ENCODE data around the gene WWC2. TPM values are rescaled to one million over a fixed set of nuclear protein-coding genes. Genes with fewer than 3 reads are reported as not detected.

Gene WWC2
- total RNA-seq, 2 donors from 2014 or later = 5.8 to 6.3 TPM

DNA sequence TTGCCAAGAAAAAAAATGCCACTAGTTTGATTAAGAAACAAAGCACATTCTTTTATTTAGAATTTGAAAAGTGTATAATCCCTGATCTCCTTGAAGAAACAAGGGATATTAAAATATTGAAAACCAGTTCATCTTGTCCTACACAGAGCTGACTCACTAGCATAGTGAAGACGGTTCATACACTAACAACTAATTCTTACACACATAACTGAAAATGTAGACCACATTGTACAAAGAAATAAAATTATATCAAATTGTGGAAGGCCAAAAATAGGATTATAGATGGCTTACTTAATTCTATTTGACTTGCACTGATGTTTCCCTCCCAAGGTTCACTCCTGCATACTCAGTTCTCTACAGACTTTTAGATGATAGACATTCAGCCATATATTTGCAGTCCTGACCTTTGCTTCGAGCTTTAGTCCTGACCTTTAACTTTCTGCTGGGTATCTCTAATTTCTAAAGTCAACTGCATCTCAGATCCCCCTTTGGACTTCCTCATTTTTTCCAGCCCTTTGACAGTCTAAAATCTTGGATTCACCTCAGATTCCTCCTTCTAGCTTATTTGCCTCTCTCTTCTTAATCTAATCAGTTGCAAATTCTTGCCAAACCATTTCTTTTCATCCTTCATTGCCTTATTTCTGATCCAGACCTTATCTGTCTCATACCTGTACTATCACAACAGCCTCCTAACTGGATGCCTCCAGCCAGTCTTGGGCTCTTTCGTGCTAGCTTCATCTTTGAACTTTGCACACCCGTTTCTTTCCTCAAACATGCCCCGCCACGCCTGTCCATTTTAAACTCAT, 4.5 kb upstream of the WWC2 start:
- H3K27ac Mint-ChIP-seq = no peak overlapping the region
- H3K36me3 Mint-ChIP-seq (ENCODE audit: low read depth) = no peaks in the 10 kb centered on the region
- no peak for ATAC-seq

DNA sequence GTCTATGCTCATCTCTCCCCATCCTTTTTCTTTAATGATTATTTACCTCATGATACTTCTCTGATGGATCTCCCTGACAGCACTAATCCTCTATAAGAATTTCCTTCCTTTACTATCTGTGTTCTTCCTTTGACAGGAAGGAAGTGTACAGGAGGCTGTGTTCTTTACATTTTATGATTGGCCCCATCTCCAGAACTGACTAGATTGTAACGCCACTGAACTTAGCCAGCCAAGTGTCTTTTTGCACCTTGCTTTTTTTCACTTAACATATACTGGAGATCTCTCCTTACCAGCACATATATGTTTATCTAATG, 3.9 kb upstream of the WWC2 start:
- ATAC-seq = no peak
- H3K27ac Mint-ChIP-seq = no peak overlapping the region
- H3K36me3 Mint-ChIP-seq (ENCODE audit: low read depth) = no peaks in the 10 kb centered on the region
- DNase-seq = no peak
- peak overlapping the region; percentile 0 for H3K4me3 Mint-ChIP-seq
- peaks cover 6% of the 10 kb centered on the region for H3K27me3 Mint-ChIP-seq
- H3K4me1 Mint-ChIP-seq = peaks cover 12% of the 10 kb centered on the region
- H3K9me3 ChIP-seq (ENCODE audit: control insufficient read depth, low read length, poor library complexity, severe bottlenecking) = no peaks in the 10 kb centered on the region

More for the DNA sequence above, 4.5 kb upstream of the WWC2 start:
- DNase-seq = no peak
- peaks cover 12% of the 10 kb centered on the region for H3K4me1 Mint-ChIP-seq
- peak overlapping the region; percentile 0 for H3K4me3 Mint-ChIP-seq
- H3K9me3 ChIP-seq (ENCODE audit: control insufficient read depth, low read length, poor library complexity, severe bottlenecking) = no peaks in the 10 kb centered on the region
- H3K27me3 Mint-ChIP-seq = peaks cover 6% of the 10 kb centered on the region

GRCh38 chr4:183096276-183096965, 2.6 kb upstream of the WWC2 start:
- H3K27ac Mint-ChIP-seq = peak overlapping the region; percentile 2
- H3K36me3 Mint-ChIP-seq (ENCODE audit: low read depth) = no peaks in the 10 kb centered on the region
- no peak for ATAC-seq
- DNase-seq = no peak
- peak overlapping the region; percentile 82 for H3K4me3 Mint-ChIP-seq
- H3K9me3 ChIP-seq (ENCODE audit: control insufficient read depth, low read length, poor library complexity, severe bottlenecking) = no peaks in the 10 kb centered on the region
- H3K4me1 Mint-ChIP-seq = peaks cover 12% of the 10 kb centered on the region
- peaks cover 6% of the 10 kb centered on the region for H3K27me3 Mint-ChIP-seq

DNA sequence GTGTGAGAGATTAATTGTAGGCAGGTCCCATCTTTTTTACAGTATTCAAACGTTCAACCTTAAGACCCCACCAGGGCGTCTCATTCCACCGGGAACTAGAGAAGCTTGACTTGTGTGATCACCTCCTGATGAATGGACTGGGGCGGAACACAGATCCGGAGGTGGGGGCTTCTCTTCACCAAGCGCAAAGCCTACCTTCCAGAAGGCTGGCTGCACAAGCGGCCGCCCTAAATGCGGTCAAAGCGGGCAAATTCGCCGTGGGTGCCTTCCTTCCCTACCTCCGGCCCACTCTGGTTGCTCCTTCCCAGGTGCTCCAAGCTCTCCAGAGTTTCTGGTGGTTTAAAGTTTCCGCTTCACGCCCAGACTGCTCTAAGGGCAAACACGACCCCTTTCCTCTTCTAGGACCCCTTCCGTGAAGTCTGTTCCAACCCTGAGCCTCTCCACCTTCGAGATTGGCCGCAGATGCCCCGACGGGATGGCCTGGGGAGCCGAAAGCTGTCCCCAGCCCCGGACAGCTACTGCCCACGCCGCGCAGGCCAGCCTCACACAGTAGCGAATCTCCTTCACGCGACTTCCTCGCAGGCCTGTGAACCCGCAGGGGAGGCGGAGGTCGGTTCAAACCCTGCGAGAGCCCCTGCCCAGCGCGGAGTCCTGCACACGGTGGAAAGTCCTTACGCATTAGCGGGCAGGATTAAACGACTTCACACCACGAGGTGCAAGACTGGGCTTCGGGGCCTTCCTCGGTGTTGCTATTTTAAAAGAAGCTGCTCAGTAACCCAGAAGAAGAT, 1.6 kb upstream of the WWC2 start:
- no peaks in the 10 kb centered on the region for H3K36me3 Mint-ChIP-seq (ENCODE audit: low read depth)
- ATAC-seq (peak; percentile 7), DNase-seq (peak in 1 of 3 donors; percentile 8)
- peak overlapping the region; percentile 80 for H3K27ac Mint-ChIP-seq
- H3K4me1 Mint-ChIP-seq = peaks cover 12% of the 10 kb centered on the region
- H3K9me3 ChIP-seq (ENCODE audit: control insufficient read depth, low read length, poor library complexity, severe bottlenecking) = no peaks in the 10 kb centered on the region
- H3K4me3 Mint-ChIP-seq = peak overlapping the region; percentile 82
- H3K27me3 Mint-ChIP-seq = peaks cover 6% of the 10 kb centered on the region

GRCh38 chr4:183098019-183098722, 886 bp upstream of the WWC2 start:
- Mint-ChIP-seq H3K4me1 (peaks cover 12% of the 10 kb centered on the region), H3K4me3 (peak overlapping the region; percentile 82), H3K36me3 (ENCODE audit: low read depth) (no peaks in the 10 kb centered on the region), H3K27ac (peak overlapping the region; percentile 80), H3K27me3 (peaks cover 6% of the 10 kb centered on the region)
- ATAC-seq = peak; percentile 18
- peak in 2 of 3 donors; percentile 5 to 17 for DNase-seq
- H3K9me3 ChIP-seq (ENCODE audit: control insufficient read depth, low read length, poor library complexity, severe bottlenecking) = no peaks in the 10 kb centered on the region

- H3K9me3 ChIP-seq (ENCODE audit: control insufficient read depth, low read length, poor library complexity, severe bottlenecking) = no peaks in the 10 kb centered on the region
- DNase-seq (no peak), ATAC-seq (no peak)
- Mint-ChIP-seq H3K27me3 (peaks cover 6% of the 10 kb centered on the region), H3K27ac (no peak overlapping the region), H3K4me1 (peaks cover 12% of the 10 kb centered on the region), H3K4me3 (peak overlapping the region; percentile 82), H3K36me3 (ENCODE audit: low read depth) (no peaks in the 10 kb centered on the region)
Measured at GRCh38 chr4:183099537-183100297, 660 bp downstream of the WWC2 start.

DNA sequence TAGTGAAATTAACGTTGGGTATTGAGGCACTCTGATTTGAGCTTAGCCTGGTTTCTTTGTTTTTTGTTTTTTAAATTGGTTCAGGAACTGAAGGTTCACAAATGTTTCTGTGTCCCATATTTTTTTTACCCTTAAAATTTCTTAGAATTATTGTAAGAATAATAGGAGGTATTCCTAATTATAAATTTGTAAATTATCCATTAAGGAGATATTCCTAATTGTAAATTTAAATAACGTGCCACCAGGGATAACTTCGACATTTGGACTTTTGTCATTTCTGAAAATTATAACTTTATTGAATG, 1.2 kb downstream of the WWC2 start:
- no peak overlapping the region for H3K27ac Mint-ChIP-seq
- no peaks in the 10 kb centered on the region for H3K9me3 ChIP-seq (ENCODE audit: control insufficient read depth, low read length, poor library complexity, severe bottlenecking)
- H3K4me3 Mint-ChIP-seq = peak overlapping the region; percentile 64
- no peaks in the 10 kb centered on the region for H3K36me3 Mint-ChIP-seq (ENCODE audit: low read depth)
- peaks cover 8% of the 10 kb centered on the region for H3K4me1 Mint-ChIP-seq
- peaks cover 6% of the 10 kb centered on the region for H3K27me3 Mint-ChIP-seq
- no peak for DNase-seq
- ATAC-seq = no peak

- Mint-ChIP-seq H3K4me3 (peak overlapping the region; percentile 36), H3K4me1 (peaks cover 8% of the 10 kb centered on the region), H3K36me3 (ENCODE audit: low read depth) (no peaks in the 10 kb centered on the region), H3K27me3 (peaks cover 6% of the 10 kb centered on the region), H3K27ac (no peak overlapping the region)
- ATAC-seq = no peak
- no peak for DNase-seq
- no peaks in the 10 kb centered on the region for H3K9me3 ChIP-seq (ENCODE audit: control insufficient read depth, low read length, poor library complexity, severe bottlenecking)
Measured at GRCh38 chr4:183100827-183101226, 1.8 kb downstream of the WWC2 start.

DNA sequence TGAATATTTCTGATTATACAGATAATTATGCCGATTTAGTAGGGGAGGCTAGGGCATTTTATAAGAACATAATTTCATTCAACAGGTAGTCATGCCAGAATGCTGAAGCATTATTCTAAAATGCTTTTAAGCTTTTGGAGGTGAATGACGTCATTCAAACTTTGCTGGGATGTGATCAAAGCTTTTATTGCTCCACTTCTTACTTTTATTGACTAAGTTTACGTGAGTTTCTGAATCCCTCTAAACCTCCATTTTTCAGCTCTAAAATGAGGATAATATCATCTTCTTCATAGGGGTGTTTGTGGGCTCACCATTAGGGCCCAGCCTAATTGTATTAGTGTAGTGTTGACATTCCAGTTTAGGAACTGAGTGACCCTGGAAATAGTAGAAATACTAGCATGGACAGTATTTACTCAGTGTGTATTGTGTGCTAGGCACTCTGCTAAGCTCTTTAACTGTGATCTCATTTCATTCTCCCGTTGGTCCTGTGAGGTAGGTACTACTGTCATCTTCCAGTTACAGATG, 3.0 kb downstream of the WWC2 start:
- Mint-ChIP-seq H3K4me1 (peaks cover 8% of the 10 kb centered on the region), H3K4me3 (no peak overlapping the region)

GRCh38 chr4:183105092-183105491, 6.0 kb downstream of the WWC2 start:
- peaks cover 6% of the 10 kb centered on the region for H3K4me1 Mint-ChIP-seq
- ATAC-seq (no peak), DNase-seq (no peak)
- H3K4me3 Mint-ChIP-seq = no peak overlapping the region
- H3K36me3 Mint-ChIP-seq (ENCODE audit: low read depth) = no peaks in the 10 kb centered on the region
- peaks cover 4% of the 10 kb centered on the region for H3K27me3 Mint-ChIP-seq
- no peaks in the 10 kb centered on the region for H3K9me3 ChIP-seq (ENCODE audit: control insufficient read depth, low read length, poor library complexity, severe bottlenecking)
- no peak overlapping the region for H3K27ac Mint-ChIP-seq

More for the DNA sequence above, 3.0 kb downstream of the WWC2 start:
- no peak overlapping the region for H3K27ac Mint-ChIP-seq
- no peaks in the 10 kb centered on the region for H3K9me3 ChIP-seq (ENCODE audit: control insufficient read depth, low read length, poor library complexity, severe bottlenecking)
- no peaks in the 10 kb centered on the region for H3K36me3 Mint-ChIP-seq (ENCODE audit: low read depth)
- peaks cover 10% of the 10 kb centered on the region for H3K27me3 Mint-ChIP-seq
- DNase-seq (no peak), ATAC-seq (no peak)

GRCh38 chr4:183106839-183107238, 7.8 kb downstream of the WWC2 start:
- DNase-seq (no peak), ATAC-seq (no peak)
- Mint-ChIP-seq H3K36me3 (ENCODE audit: low read depth) (no peaks in the 10 kb centered on the region), H3K27ac (no peak overlapping the region), H3K4me3 (no peak overlapping the region), H3K4me1 (peaks cover 6% of the 10 kb centered on the region), H3K27me3 (peaks cover 4% of the 10 kb centered on the region)
- H3K9me3 ChIP-seq (ENCODE audit: control insufficient read depth, low read length, poor library complexity, severe bottlenecking) = no peaks in the 10 kb centered on the region

GRCh38 chr4:183107891-183108459, 8.9 kb downstream of the WWC2 start:
- peaks cover 2% of the 10 kb centered on the region for H3K36me3 Mint-ChIP-seq (ENCODE audit: low read depth)
- H3K4me3 Mint-ChIP-seq = no peak overlapping the region
- DNase-seq (no peak), ATAC-seq (no peak)
- H3K4me1 Mint-ChIP-seq = peaks cover 11% of the 10 kb centered on the region
- H3K9me3 ChIP-seq (ENCODE audit: control insufficient read depth, low read length, poor library complexity, severe bottlenecking) = no peaks in the 10 kb centered on the region
- H3K27ac Mint-ChIP-seq = no peak overlapping the region
- H3K27me3 Mint-ChIP-seq = peaks cover 4% of the 10 kb centered on the region

All from T-helper 17 cell (primary cell).